Measurements from ENCODE around the gene SEC31B.

Gene SEC31B

GRCh38 chr10:100528921-100529474, 9.3 kb upstream of the SEC31B start:
- DNase-seq = no peak

GRCh38 chr10:100528123-100528886, 8.6 kb upstream of the SEC31B start:
- DNase-seq = no peak

GRCh38 chr10:100524638-100525037, 5.0 kb upstream of the SEC31B start:
- no peak for DNase-seq

- DNase-seq = no peak
Observed at GRCh38 chr10:100524206-100524605, 4.5 kb upstream of the SEC31B start.

GRCh38 chr10:100522945-100523344, 3.3 kb upstream of the SEC31B start:
- DNase-seq = no peak

GRCh38 chr10:100522107-100522801, 2.6 kb upstream of the SEC31B start:
- DNase-seq = no peak

- DNase-seq = no peak
Observed at GRCh38 chr10:100520811-100521210, 1.1 kb upstream of the SEC31B start.

GRCh38 chr10:100518761-100519241, 860 bp downstream of the SEC31B start:
- peak; percentile 65 for DNase-seq

- no peak for DNase-seq
Observed at GRCh38 chr10:100516847-100517246, 2.8 kb downstream of the SEC31B start.

GRCh38 chr10:100515612-100516011, 4.0 kb downstream of the SEC31B start:
- no peak for DNase-seq

- DNase-seq = no peak
Observed at GRCh38 chr10:100510533-100511308, 8.9 kb downstream of the SEC31B start.

GRCh38 chr10:100509241-100509840, 10.3 kb downstream of the SEC31B start:
- DNase-seq = no peak

- peak; percentile 62 for DNase-seq
Observed at GRCh38 chr10:100508691-100509150, 10.9 kb downstream of the SEC31B start.

- DNase-seq = no peak
Observed at GRCh38 chr10:100508266-100508665, 11.4 kb downstream of the SEC31B start.

- no peak for DNase-seq
Observed at GRCh38 chr10:100507357-100507732, 12.3 kb downstream of the SEC31B start.

- DNase-seq = no peak
Observed at GRCh38 chr10:100506596-100507356, 12.9 kb downstream of the SEC31B start.

- DNase-seq = no peak
Observed at GRCh38 chr10:100505164-100505563, 14.5 kb downstream of the SEC31B start.

GRCh38 chr10:100504096-100504495, 15.6 kb downstream of the SEC31B start:
- DNase-seq = no peak

- no peak for DNase-seq
Observed at GRCh38 chr10:100502926-100503494, 16.7 kb downstream of the SEC31B start.

GRCh38 chr10:100501423-100501822, 18.2 kb downstream of the SEC31B start:
- DNase-seq = no peak

GRCh38 chr10:100498059-100498458, 21.6 kb downstream of the SEC31B start:
- no peak for DNase-seq

GRCh38 chr10:100496567-100496966, 23.1 kb downstream of the SEC31B start:
- DNase-seq = no peak

Measured in NCI-H1694 (cell line).